Kidney (tissue), 14 donors: ENCODE results near the gene BBLN. TPM values are rescaled to one million over a fixed set of nuclear protein-coding genes. Genes with fewer than 3 reads are reported as not detected.

ENCODE experiments used
- DNase-seq, 5 donors: peaks; one replicate each; pipeline ENCODE4 v3.0.0-alpha.2; 2013 to 2020
- FAIRE-seq: peaks from 2 replicates; lab custom pipeline; 2012; peaks lifted over from hg19 to GRCh38; lab: Jason Lieb, UNC
- H3K27ac ChIP-seq, 2 donors: one replicate each; pipeline ENCODE4 v1.7.0; 2013; ENCODE audit warnings: low read depth in 2 of 2, low read length in 2 of 2, inconsistent platforms in 1 of 2
- H3K27me3 ChIP-seq: one replicate; pipeline ENCODE4 v1.7.1; 2013; ENCODE audit warnings: low read length, inconsistent platforms; ENCODE audit not compliant: control insufficient read depth, insufficient read depth
- H3K36me3 ChIP-seq, 3 donors: one replicate each; pipeline versions ENCODE4 v1.7.0 to v1.7.1; 2013; ENCODE audit warnings: low read length in 3 of 3, control low read depth in 1 of 3, inconsistent platforms in 1 of 3; ENCODE audit not compliant: insufficient read depth in 3 of 3, control insufficient read depth in 2 of 3
- H3K4me1 ChIP-seq, 3 donors: one replicate each; pipeline versions ENCODE4 v1.7.0 to v1.7.1; 2013; ENCODE audit warnings: low read length in 3 of 3, inconsistent platforms in 1 of 3, low read depth in 1 of 3; ENCODE audit not compliant: control insufficient read depth in 2 of 3, insufficient read depth in 2 of 3
- H3K4me3 ChIP-seq, 3 donors: one replicate each; pipeline versions ENCODE4 v1.7.0 to v1.8.1; 2013; ENCODE audit warnings: low read length in 3 of 3, control low read depth in 1 of 3, inconsistent platforms in 1 of 3
- H3K9ac ChIP-seq, 3 donors: one replicate each; pipeline versions ENCODE4 v1.7.0 to v1.7.1; 2013; ENCODE audit warnings: low read length in 3 of 3, control low read depth in 1 of 3, inconsistent platforms in 1 of 3
- H3K9me3 ChIP-seq, 3 donors: one replicate each; pipeline versions ENCODE4 v1.7.0 to v1.7.1; 2013; ENCODE audit warnings: low read length in 3 of 3, control low read depth in 1 of 3, inconsistent platforms in 1 of 3; ENCODE audit not compliant: control insufficient read depth in 2 of 3, insufficient read depth in 1 of 3
- intact Hi-C: fragments of 100-400 bp; cut with DNase I; formaldehyde crosslinking; loops from one replicate; pipeline ENCODE4 v1.11.1; 2022
- polyA plus RNA-seq: library from polyadenylated mRNA; stranded (reverse); fragments of 350-450 nt; fragmentation: Illumina TruSeq; extraction: RNeasy Lipid Tissue Mini Kit (QIAGEN cat#74804); gene quantifications from one replicate; pipeline ENCODE4 v1.2.3, GENCODE V29; 2014; ENCODE audit warnings: low read depth, low replicate concordance; ENCODE audit not compliant: insufficient read depth
- total RNA-seq: library from RNA; stranded (reverse); fragmentation: NEBNext Ultra II Directional; extraction: Animal tissue kit (Norgen Biotek cat#: 25700); gene quantifications from one replicate; pipeline ENCODE4 v1.2.1, GENCODE V29; 2021
- TF ChIP-seq, protein P1 (sequence below): IDR thresholded peaks from 3 replicates; pipeline ENCODE4 v1.5.1; 2012; ENCODE audit warnings: mild to moderate bottlenecking, moderate library complexity, borderline replicate concordance; ENCODE audit not compliant: insufficient read depth; ENCODE audit errors: extremely low read depth
- donor health status: control.
- donor health status: control.
- donor health status: control.
- donor health status: control.
- donor health status: control.
- donor health status: DM: yes; HTN: yes; CAD: no.
- donor health status: Normal renal cell carcinoma (clear cell type).

The BBLN gene
- total and polyA plus RNA-seq, 2 donors from 2014 or later, result 55.6 to 192 TPM

DNA sequence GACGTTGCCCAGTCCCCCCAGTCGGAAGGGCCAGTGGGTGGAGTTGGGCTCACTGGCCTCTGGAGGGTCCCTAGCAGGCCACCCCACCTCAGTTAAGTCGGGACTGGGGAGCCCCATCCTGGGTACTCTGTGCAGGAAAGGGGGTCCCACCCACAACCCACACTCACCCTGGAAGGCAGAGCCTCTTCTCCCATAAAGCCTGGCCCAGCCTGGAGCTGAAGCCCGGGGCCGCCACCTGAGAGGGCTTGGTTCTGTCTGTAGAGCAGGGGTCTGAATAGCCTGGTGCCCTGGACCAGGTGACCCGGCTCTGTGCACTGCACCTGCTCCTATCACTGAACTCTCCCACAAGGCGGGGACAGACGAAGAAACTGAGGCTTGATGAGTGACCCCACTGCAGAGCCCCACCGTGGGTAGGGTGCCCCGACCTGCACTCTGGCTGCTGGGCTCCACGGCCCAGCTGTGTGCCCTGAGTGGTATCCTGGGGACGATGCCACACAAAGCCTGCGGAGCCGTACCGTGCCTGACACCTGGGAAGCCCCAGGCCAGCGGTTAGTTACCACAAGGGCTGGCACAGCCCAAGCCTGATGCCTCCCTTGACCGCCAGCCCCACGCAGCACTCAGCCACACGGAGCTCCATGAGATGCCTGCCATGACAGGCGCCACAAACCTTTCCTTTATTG, 39.9 kb upstream of the BBLN start:
- Histone ChIP-seq H3K4me1 (peaks cover 0 to 13% (median 0%) of the 10 kb centered on the region in 3 donors), H3K4me3 (no peak overlapping the region), H3K27ac (no peak overlapping the region), H3K27me3 (no peaks in the 10 kb centered on the region), H3K36me3 (peaks cover 0 to 19% (median 7%) of the 10 kb centered on the region in 3 donors), H3K9ac (no peak overlapping the region), H3K9me3 (no peaks in the 10 kb centered on the region)
- FAIRE-seq (no peak), DNase-seq (peak in 2 of 5 donors; percentile 50 to 71)
- intact Hi-C loops, result no loop called here
- TF ChIP-seq, protein P1, sequence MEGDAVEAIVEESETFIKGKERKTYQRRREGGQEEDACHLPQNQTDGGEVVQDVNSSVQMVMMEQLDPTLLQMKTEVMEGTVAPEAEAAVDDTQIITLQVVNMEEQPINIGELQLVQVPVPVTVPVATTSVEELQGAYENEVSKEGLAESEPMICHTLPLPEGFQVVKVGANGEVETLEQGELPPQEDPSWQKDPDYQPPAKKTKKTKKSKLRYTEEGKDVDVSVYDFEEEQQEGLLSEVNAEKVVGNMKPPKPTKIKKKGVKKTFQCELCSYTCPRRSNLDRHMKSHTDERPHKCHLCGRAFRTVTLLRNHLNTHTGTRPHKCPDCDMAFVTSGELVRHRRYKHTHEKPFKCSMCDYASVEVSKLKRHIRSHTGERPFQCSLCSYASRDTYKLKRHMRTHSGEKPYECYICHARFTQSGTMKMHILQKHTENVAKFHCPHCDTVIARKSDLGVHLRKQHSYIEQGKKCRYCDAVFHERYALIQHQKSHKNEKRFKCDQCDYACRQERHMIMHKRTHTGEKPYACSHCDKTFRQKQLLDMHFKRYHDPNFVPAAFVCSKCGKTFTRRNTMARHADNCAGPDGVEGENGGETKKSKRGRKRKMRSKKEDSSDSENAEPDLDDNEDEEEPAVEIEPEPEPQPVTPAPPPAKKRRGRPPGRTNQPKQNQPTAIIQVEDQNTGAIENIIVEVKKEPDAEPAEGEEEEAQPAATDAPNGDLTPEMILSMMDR, result no peak

DNA sequence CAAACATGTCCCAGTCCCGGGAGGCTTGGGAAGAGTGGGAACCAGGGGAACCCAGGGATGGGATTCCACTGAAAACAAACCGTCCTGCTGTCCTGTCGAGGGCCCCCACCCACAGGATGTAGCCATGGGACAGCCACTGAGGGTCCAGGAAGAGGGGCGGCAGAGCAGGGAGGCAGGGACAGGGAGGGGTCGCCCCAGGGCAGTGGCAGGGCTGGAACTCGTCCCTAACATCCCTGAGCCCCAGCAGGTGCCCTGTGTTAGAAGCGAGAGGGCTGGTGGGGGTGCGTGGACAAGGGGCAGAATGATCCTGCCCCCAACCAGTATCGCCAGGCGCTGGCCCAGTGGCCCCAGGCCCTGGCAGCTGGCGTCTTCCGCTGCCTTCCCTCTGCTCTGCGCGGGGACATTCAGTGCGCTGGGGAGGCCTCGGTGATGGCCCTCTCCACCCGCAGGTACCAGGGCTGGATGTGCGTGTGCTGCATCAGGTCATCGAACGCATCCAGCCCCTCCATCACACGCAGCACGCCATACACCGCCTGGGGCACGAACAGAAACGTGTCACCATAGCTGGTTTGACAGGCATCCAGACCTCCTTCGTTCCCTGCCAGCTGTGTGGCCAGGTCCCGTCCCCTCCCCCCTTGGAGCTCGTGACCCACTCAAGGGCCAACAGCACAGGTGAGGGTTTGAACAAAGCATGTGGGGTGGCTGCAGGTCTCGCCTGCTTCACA, 39.2 kb upstream of the BBLN start:
- no peaks in the 10 kb centered on the region for H3K9me3 ChIP-seq
- DNase-seq, result peak in 2 of 5 donors; percentile 37 to 70
- TF ChIP-seq, protein P1, result no peak
- no peak overlapping the region for H3K4me3 ChIP-seq
- no peaks in the 10 kb centered on the region for H3K27me3 ChIP-seq
- no peak for FAIRE-seq
- H3K27ac ChIP-seq, result no peak overlapping the region
- intact Hi-C loops, result no loop called here
- peaks cover 0 to 9% (median 1%) of the 10 kb centered on the region in 3 donors for H3K4me1 ChIP-seq
- H3K9ac ChIP-seq, result no peak overlapping the region
- H3K36me3 ChIP-seq, result peaks cover 0 to 19% (median 7%) of the 10 kb centered on the region in 3 donors

DNA sequence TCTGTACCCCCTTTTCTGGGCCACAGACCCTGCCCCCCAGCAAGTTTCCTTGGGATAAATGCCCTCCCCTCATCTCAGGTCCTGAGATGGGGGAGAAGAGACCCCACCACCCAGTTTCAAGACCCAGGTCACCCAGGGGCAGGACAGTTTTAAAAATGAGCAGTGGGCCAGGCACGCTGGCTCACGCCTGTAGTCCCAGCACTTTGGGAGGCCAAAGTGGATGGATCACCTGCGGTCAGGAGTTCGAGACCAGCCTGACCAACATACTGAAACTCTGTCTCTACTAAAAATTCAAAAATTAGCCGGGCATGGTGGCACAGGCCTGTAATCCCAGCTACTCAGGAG, 38.6 kb upstream of the BBLN start:
- Histone ChIP-seq H3K27ac (no peak overlapping the region), H3K4me1 (peaks cover 0 to 12% (median 6%) of the 10 kb centered on the region in 3 donors), H3K4me3 (no peak overlapping the region), H3K9me3 (no peaks in the 10 kb centered on the region), H3K27me3 (no peaks in the 10 kb centered on the region), H3K36me3 (peaks cover 0 to 19% (median 7%) of the 10 kb centered on the region in 3 donors), H3K9ac (no peak overlapping the region)
- intact Hi-C loops, result no loop called here
- DNase-seq, result no peak
- FAIRE-seq, result no peak
- TF ChIP-seq, protein P1, result no peak
